MM.1S (cell line): ENCODE results near the gene GSE1.

Experiments used
- EZH2 ChIP-seq: fragments of 300-600 bp; sonication (generic); optimal IDR thresholded peaks from 2 replicates; pipeline ENCODE3; 2017; ENCODE audit warnings: low read depth, mild to moderate bottlenecking, antibody characterized with exemption, low read length, mixed read lengths
- EZH2phosphoT487 ChIP-seq: fragments of 300-600 bp; sonication (generic); IDR thresholded peaks from 2 replicates; pipeline ENCODE4 v1.6.1; 2018; ENCODE audit warnings: antibody characterized with exemption, low read length
- TF ChIP-seq, protein P1 (sequence below): fragments of 300-600 bp; sonication (generic); IDR thresholded peaks from 2 replicates; pipeline ENCODE4 v1.5.1; 2016; ENCODE audit warnings: antibody characterized with exemption, low read length, mixed read lengths

DNA sequence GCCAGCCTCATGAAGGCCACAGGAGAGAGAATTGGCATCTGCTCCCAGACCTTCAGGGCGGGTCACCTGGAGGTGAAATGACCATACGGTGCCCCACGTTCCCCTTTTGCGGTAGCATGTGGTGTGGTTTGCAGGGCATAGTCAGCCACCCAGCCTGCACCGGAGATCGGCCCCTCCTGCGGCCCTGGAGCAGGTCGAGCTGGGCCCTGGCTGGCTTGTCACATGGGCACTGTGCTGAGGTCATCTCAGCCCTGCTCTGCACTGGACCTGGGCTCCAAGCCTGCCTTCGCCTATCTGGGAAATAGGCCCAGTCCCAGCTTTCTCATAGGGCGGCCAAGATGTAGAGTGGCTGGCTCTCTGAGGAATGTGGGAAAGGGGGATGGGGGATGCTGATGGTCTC, 16.2 kb downstream of the GSE1 start:
- TF ChIP-seq, protein P1, sequence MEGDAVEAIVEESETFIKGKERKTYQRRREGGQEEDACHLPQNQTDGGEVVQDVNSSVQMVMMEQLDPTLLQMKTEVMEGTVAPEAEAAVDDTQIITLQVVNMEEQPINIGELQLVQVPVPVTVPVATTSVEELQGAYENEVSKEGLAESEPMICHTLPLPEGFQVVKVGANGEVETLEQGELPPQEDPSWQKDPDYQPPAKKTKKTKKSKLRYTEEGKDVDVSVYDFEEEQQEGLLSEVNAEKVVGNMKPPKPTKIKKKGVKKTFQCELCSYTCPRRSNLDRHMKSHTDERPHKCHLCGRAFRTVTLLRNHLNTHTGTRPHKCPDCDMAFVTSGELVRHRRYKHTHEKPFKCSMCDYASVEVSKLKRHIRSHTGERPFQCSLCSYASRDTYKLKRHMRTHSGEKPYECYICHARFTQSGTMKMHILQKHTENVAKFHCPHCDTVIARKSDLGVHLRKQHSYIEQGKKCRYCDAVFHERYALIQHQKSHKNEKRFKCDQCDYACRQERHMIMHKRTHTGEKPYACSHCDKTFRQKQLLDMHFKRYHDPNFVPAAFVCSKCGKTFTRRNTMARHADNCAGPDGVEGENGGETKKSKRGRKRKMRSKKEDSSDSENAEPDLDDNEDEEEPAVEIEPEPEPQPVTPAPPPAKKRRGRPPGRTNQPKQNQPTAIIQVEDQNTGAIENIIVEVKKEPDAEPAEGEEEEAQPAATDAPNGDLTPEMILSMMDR = no peak
- TF ChIP-seq EZH2 (no peak), EZH2phosphoT487 (no peak)
